ENCODE data around the gene FAM118B.
"Not testable (repeated sequence)": the region's sequence is repeated elsewhere in the genome, so short reads cannot be mapped to it uniquely, and the experiment has no call there.

DNA sequence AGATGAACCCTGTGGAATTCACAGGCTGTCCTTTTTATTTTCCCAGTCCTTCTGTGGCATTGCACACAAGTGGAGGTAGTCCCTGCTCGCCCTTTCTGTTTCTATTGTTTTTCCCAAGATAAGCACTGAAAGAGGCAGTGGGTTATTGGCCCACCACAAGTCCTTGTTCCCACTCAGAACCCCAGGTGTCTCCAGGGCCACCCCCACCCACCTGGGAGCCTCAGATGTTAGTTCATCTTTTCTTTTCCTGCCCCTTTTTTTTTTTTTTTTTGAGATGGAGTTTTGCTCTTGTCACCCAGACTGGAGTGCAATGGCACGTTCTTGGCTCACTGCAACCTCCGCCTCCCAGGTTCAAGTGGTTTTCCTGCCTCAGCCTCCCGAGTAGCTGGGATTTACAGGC lies 97.2 kb downstream of the FAM118B start:
- TF ChIP-seq, protein P1, sequence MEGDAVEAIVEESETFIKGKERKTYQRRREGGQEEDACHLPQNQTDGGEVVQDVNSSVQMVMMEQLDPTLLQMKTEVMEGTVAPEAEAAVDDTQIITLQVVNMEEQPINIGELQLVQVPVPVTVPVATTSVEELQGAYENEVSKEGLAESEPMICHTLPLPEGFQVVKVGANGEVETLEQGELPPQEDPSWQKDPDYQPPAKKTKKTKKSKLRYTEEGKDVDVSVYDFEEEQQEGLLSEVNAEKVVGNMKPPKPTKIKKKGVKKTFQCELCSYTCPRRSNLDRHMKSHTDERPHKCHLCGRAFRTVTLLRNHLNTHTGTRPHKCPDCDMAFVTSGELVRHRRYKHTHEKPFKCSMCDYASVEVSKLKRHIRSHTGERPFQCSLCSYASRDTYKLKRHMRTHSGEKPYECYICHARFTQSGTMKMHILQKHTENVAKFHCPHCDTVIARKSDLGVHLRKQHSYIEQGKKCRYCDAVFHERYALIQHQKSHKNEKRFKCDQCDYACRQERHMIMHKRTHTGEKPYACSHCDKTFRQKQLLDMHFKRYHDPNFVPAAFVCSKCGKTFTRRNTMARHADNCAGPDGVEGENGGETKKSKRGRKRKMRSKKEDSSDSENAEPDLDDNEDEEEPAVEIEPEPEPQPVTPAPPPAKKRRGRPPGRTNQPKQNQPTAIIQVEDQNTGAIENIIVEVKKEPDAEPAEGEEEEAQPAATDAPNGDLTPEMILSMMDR (IDR thresholded peaks at IDR 0.05; ENCODE audit: insufficient read depth, low read length): not testable (repeated sequence)
- not testable (repeated sequence) for TF ChIP-seq POLR2AphosphoS5, GABPA (IDR thresholded peaks at IDR 0.05; ENCODE audit: low read depth)
